ENCODE results near the gene MCF2.

Gene MCF2

GRCh38 chrX:139680356-139680755 lies 27.6 kb downstream of the MCF2 start:
- Histone ChIP-seq H3K4me3 (ENCODE audit: insufficient read length, low read depth) (no peak overlapping the region), H3K27me3 (ENCODE audit: insufficient read depth, insufficient read length) (no peaks in the 10 kb centered on the region), H3K9ac (ENCODE audit: insufficient read length, low read depth) (no peak overlapping the region), H3K9me3 (ENCODE audit: insufficient read depth, low read length) (no peaks in the 10 kb centered on the region), H3K36me3 (ENCODE audit: insufficient read depth, insufficient read length, low read length) (no peaks in the 10 kb centered on the region), H3K4me1 (ENCODE audit: insufficient read depth, insufficient read length) (no peaks in the 10 kb centered on the region)
- TF ChIP-seq ZNF274 (IDR thresholded peaks at IDR 0.05; ENCODE audit: low read depth, low read length) = no peak
- TF ChIP-seq YY1 (IDR thresholded peaks at IDR 0.05; ENCODE audit: insufficient read depth, insufficient read length) = no peak
- no peak for DNase-seq (ENCODE audit: low read depth, low spot score)

- no peak for DNase-seq (ENCODE audit: low read depth, low spot score)
These were observed 60.4 kb downstream of the MCF2 start for GRCh38 chrX:139647597-139647996.

GRCh38 chrX:139642241-139642927 lies 65.6 kb downstream of the MCF2 start:
- Histone ChIP-seq H3K4me3 (ENCODE audit: insufficient read length, low read depth) (peak overlapping the region; percentile 18), H3K4me1 (ENCODE audit: insufficient read depth, insufficient read length) (no peaks in the 10 kb centered on the region), H3K36me3 (ENCODE audit: insufficient read depth, insufficient read length, low read length) (no peaks in the 10 kb centered on the region), H3K9me3 (ENCODE audit: insufficient read depth, low read length) (no peaks in the 10 kb centered on the region), H3K27me3 (ENCODE audit: insufficient read depth, insufficient read length) (no peaks in the 10 kb centered on the region), H3K9ac (ENCODE audit: insufficient read length, low read depth) (no peak overlapping the region)
- TF ChIP-seq SUZ12 (IDR thresholded peaks at IDR 0.05; ENCODE audit: extremely low read depth, insufficient read depth, insufficient read length) = no peak
- peak; percentile 5 for DNase-seq (ENCODE audit: low read depth, low spot score)

More at GRCh38 chrX:139647597-139647996, 60.4 kb downstream of the MCF2 start:
- TF ChIP-seq SUZ12 (IDR thresholded peaks at IDR 0.05; ENCODE audit: extremely low read depth, insufficient read depth, insufficient read length) (no peak), ZNF274 (IDR thresholded peaks at IDR 0.05; ENCODE audit: low read depth, low read length) (no peak), YY1 (IDR thresholded peaks at IDR 0.05; ENCODE audit: insufficient read depth, insufficient read length) (no peak)
- Histone ChIP-seq H3K9me3 (ENCODE audit: insufficient read depth, low read length) (no peaks in the 10 kb centered on the region), H3K4me1 (ENCODE audit: insufficient read depth, insufficient read length) (no peaks in the 10 kb centered on the region), H3K9ac (ENCODE audit: insufficient read length, low read depth) (no peak overlapping the region), H3K36me3 (ENCODE audit: insufficient read depth, insufficient read length, low read length) (no peaks in the 10 kb centered on the region), H3K4me3 (ENCODE audit: insufficient read length, low read depth) (no peak overlapping the region), H3K27me3 (ENCODE audit: insufficient read depth, insufficient read length) (no peaks in the 10 kb centered on the region)

GRCh38 chrX:139640259-139640658 lies 67.7 kb downstream of the MCF2 start:
- no peak for TF ChIP-seq YY1 (IDR thresholded peaks at IDR 0.05; ENCODE audit: insufficient read depth, insufficient read length)
- DNase-seq (ENCODE audit: low read depth, low spot score) = no peak
- Histone ChIP-seq H3K9ac (ENCODE audit: insufficient read length, low read depth) (no peak overlapping the region), H3K36me3 (ENCODE audit: insufficient read depth, insufficient read length, low read length) (no peaks in the 10 kb centered on the region), H3K4me1 (ENCODE audit: insufficient read depth, insufficient read length) (no peaks in the 10 kb centered on the region), H3K9me3 (ENCODE audit: insufficient read depth, low read length) (no peaks in the 10 kb centered on the region), H3K4me3 (ENCODE audit: insufficient read length, low read depth) (no peak overlapping the region), H3K27me3 (ENCODE audit: insufficient read depth, insufficient read length) (no peaks in the 10 kb centered on the region)

GRCh38 chrX:139639253-139639652 lies 68.7 kb downstream of the MCF2 start:
- no peak for DNase-seq (ENCODE audit: low read depth, low spot score)
- H3K9me3 ChIP-seq (ENCODE audit: insufficient read depth, low read length) = no peaks in the 10 kb centered on the region
- no peak overlapping the region for H3K4me3 ChIP-seq (ENCODE audit: insufficient read length, low read depth)
- no peaks in the 10 kb centered on the region for H3K27me3 ChIP-seq (ENCODE audit: insufficient read depth, insufficient read length)
- H3K4me1 ChIP-seq (ENCODE audit: insufficient read depth, insufficient read length) = no peaks in the 10 kb centered on the region
- TF ChIP-seq SUZ12 (IDR thresholded peaks at IDR 0.05; ENCODE audit: extremely low read depth, insufficient read depth, insufficient read length) (no peak), ZNF274 (IDR thresholded peaks at IDR 0.05; ENCODE audit: low read depth, low read length) (no peak), YY1 (IDR thresholded peaks at IDR 0.05; ENCODE audit: insufficient read depth, insufficient read length) (no peak)
- no peaks in the 10 kb centered on the region for H3K36me3 ChIP-seq (ENCODE audit: insufficient read depth, insufficient read length, low read length)
- H3K9ac ChIP-seq (ENCODE audit: insufficient read length, low read depth) = no peak overlapping the region

GRCh38 chrX:139600105-139600504 lies 107.9 kb downstream of the MCF2 start:
- no peak for DNase-seq (ENCODE audit: low read depth, low spot score)
- no peaks in the 10 kb centered on the region for H3K4me1 ChIP-seq (ENCODE audit: insufficient read depth, insufficient read length)
- H3K4me3 ChIP-seq (ENCODE audit: insufficient read length, low read depth) = no peak overlapping the region
- H3K27me3 ChIP-seq (ENCODE audit: insufficient read depth, insufficient read length) = no peaks in the 10 kb centered on the region
- no peak overlapping the region for H3K9ac ChIP-seq (ENCODE audit: insufficient read length, low read depth)
- H3K36me3 ChIP-seq (ENCODE audit: insufficient read depth, insufficient read length, low read length) = no peaks in the 10 kb centered on the region
- TF ChIP-seq YY1 (IDR thresholded peaks at IDR 0.05; ENCODE audit: insufficient read depth, insufficient read length) = no peak
- TF ChIP-seq ZNF274 (IDR thresholded peaks at IDR 0.05; ENCODE audit: low read depth, low read length) = no peak
- TF ChIP-seq SUZ12 (IDR thresholded peaks at IDR 0.05; ENCODE audit: extremely low read depth, insufficient read depth, insufficient read length) = no peak
- no peaks in the 10 kb centered on the region for H3K9me3 ChIP-seq (ENCODE audit: insufficient read depth, low read length)

- DNase-seq (ENCODE audit: low read depth, low spot score) = peak; percentile 0
- Histone ChIP-seq H3K4me1 (ENCODE audit: insufficient read depth, insufficient read length) (no peaks in the 10 kb centered on the region), H3K9ac (ENCODE audit: insufficient read length, low read depth) (no peak overlapping the region), H3K36me3 (ENCODE audit: insufficient read depth, insufficient read length, low read length) (no peaks in the 10 kb centered on the region), H3K9me3 (ENCODE audit: insufficient read depth, low read length) (no peaks in the 10 kb centered on the region), H3K27me3 (ENCODE audit: insufficient read depth, insufficient read length) (no peaks in the 10 kb centered on the region), H3K4me3 (ENCODE audit: insufficient read length, low read depth) (no peak overlapping the region)
- TF ChIP-seq SUZ12 (IDR thresholded peaks at IDR 0.05; ENCODE audit: extremely low read depth, insufficient read depth, insufficient read length) (no peak), YY1 (IDR thresholded peaks at IDR 0.05; ENCODE audit: insufficient read depth, insufficient read length) (no peak), ZNF274 (IDR thresholded peaks at IDR 0.05; ENCODE audit: low read depth, low read length) (no peak)
These were observed 111.9 kb downstream of the MCF2 start for GRCh38 chrX:139596068-139596467.

- Histone ChIP-seq H3K27me3 (ENCODE audit: insufficient read depth, insufficient read length) (no peaks in the 10 kb centered on the region), H3K9ac (ENCODE audit: insufficient read length, low read depth) (no peak overlapping the region), H3K4me3 (ENCODE audit: insufficient read length, low read depth) (no peak overlapping the region), H3K36me3 (ENCODE audit: insufficient read depth, insufficient read length, low read length) (no peaks in the 10 kb centered on the region), H3K4me1 (ENCODE audit: insufficient read depth, insufficient read length) (no peaks in the 10 kb centered on the region), H3K9me3 (ENCODE audit: insufficient read depth, low read length) (no peaks in the 10 kb centered on the region)
- TF ChIP-seq SUZ12 (IDR thresholded peaks at IDR 0.05; ENCODE audit: extremely low read depth, insufficient read depth, insufficient read length) = no peak
- TF ChIP-seq ZNF274 (IDR thresholded peaks at IDR 0.05; ENCODE audit: low read depth, low read length) = no peak
- TF ChIP-seq YY1 (IDR thresholded peaks at IDR 0.05; ENCODE audit: insufficient read depth, insufficient read length) = no peak
- DNase-seq (ENCODE audit: low read depth, low spot score) = no peak
These were observed 122.4 kb downstream of the MCF2 start for GRCh38 chrX:139585613-139586012.

All from NT2/D1 (cell line).